GM12875 (cell line): ENCODE data around the gene SH3GL2.

Experiments used
- H3K4me3 ChIP-seq: one replicate; pipeline ENCODE4 v1.5.1; 2011; ENCODE audit warnings: low read depth, low read length, control low read depth
- TF ChIP-seq, protein P1 (sequence below): IDR thresholded peaks from 2 replicates; pipeline ENCODE4 v1.5.1; 2011; ENCODE audit warnings: low read depth, mild to moderate bottlenecking, control low read depth, inconsistent platforms, low read length, moderate library complexity, borderline replicate concordance; ENCODE audit not compliant: insufficient read depth

SH3GL2 gene

DNA sequence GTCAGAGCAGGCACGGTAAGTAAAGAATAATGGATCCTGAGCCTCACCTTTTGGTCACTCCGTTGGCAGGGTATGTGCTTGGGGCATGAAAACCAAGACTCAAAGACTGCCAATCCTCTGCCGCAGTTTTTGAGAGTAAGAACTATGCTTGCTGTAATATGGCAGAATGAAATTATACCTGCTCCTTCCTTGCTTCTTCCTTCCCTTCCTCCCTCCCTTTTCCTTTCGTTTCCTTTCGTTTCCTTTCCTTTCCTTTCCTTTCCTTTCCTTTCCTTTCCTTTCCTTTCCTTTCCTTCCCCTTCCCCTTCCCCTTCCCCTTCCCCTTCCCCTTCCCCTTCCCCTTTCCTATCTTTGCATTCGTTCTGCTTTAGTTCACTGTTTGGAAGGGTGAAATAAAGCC, 43.9 kb downstream of the SH3GL2 start:
- TF ChIP-seq, protein P1, sequence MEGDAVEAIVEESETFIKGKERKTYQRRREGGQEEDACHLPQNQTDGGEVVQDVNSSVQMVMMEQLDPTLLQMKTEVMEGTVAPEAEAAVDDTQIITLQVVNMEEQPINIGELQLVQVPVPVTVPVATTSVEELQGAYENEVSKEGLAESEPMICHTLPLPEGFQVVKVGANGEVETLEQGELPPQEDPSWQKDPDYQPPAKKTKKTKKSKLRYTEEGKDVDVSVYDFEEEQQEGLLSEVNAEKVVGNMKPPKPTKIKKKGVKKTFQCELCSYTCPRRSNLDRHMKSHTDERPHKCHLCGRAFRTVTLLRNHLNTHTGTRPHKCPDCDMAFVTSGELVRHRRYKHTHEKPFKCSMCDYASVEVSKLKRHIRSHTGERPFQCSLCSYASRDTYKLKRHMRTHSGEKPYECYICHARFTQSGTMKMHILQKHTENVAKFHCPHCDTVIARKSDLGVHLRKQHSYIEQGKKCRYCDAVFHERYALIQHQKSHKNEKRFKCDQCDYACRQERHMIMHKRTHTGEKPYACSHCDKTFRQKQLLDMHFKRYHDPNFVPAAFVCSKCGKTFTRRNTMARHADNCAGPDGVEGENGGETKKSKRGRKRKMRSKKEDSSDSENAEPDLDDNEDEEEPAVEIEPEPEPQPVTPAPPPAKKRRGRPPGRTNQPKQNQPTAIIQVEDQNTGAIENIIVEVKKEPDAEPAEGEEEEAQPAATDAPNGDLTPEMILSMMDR, result no peak
- H3K4me3 ChIP-seq, result no peak overlapping the region

DNA sequence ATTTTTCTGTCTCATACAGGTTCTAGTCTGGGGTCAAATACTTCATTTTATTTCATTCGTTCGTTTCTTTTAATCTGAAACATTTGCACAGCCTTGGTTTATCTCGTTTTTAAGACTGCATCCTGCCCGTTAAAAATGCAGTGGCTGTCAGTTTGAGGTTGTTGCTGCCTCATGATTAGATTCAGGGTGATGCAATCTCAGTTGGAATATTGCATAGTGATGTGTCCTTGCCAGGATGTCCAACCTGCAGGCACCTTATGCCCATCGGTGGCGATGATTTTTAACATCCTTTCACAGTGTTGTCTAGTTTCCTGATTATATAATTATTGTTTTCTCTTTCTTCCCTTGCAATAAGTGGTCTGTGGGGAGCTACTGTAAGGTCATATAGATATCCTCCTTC, 45.1 kb downstream of the SH3GL2 start:
- H3K4me3 ChIP-seq, result no peak overlapping the region
- TF ChIP-seq, protein P1, result no peak

DNA sequence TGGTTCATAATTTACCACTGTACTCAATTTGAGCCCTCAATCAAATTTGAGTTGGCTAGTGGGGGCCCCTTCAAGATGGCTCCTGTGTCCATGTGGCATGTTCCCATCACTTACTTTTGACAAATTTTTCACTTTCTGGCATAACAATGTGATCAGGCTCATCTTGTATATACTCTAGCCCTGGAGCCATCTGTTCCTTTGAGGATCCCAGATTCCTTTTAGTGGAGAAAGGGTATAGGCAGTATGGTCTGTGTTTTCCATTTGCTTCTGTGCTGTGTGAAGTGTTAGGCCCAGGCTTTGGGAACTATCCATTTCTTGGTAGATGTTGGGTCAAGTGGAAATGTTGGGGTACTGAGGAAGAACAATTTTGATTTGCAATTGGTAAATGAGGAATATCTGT, 45.7 kb downstream of the SH3GL2 start:
- no peak overlapping the region for H3K4me3 ChIP-seq

DNA sequence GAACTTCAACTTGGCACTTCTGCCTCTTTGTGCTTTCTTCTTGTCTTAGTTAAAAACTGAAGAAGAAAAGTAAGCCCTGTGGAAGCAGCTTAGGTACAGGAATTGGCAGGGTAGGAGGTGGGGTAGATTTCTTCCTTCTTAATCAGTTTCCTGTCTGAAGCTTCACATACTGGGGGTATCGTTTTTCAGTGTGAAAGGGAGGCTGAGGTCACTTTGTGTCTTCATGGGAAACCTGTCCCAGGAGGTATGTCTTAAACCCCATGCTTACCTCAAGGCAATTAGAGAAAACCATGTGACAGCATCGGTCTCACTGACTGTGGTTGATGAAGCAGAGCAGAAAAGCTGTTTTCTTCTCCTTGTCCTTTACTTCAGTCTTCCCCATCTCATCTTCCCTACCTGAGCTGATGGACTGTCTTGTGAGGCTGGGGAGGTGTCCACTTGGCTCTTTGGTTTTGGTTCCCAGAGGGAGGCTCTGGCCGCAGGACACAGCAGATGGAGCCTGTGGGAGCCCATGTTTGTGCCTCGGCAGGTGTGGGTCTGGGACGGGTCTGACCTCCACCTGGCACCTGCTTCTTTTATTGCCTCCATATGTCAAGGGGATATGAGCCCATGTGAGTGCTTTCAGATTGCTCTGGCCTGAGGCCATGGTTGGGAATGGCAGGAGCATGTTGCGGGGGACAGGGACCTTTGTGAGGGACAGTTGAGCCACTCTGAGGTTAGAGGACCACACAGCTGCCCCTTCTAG, 47.0 kb downstream of the SH3GL2 start:
- H3K4me3 ChIP-seq, result no peak overlapping the region
- TF ChIP-seq, protein P1, result no peak

More for the DNA sequence above, 45.7 kb downstream of the SH3GL2 start:
- TF ChIP-seq, protein P1, result no peak

DNA sequence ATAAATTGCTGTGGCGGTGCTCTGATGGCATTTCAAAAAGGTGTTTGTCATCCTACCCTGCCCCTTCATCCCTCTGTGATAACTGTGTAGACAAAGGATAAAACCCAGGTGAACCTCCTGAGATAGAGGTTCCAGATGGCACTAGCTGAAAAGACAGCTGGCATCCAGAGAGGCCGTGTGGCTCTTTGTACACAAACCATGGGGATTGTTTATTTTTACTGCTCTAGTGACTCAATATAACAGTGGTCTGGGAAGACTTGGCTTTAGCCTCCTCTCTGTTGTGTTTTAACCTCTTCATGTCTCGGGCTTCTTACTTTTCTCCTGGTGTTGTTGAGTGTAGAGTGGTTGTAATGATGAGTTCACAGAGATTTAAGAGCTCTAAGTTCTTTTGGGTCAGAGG, 48.8 kb downstream of the SH3GL2 start:
- TF ChIP-seq, protein P1, result no peak
- H3K4me3 ChIP-seq, result no peak overlapping the region

DNA sequence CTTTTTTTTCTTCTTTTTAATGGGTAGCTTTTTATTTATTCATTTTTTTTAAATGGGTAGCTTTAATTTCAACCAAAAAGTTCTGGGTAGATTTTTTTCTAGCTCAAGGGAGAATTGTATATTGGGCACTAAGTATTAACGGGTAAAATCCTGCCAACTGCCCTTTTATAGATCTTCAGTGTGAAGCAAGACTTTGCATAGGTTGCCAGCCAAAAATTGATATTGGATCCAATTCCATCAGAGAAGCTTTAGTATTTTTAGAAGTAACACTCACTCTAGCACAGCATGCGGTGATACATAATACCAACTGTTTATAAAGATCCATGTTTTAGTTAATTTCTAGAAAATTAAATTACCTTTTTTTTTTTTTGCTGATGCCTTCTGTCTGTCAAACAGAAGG, 49.8 kb downstream of the SH3GL2 start:
- no peak overlapping the region for H3K4me3 ChIP-seq
- TF ChIP-seq, protein P1, result no peak

DNA sequence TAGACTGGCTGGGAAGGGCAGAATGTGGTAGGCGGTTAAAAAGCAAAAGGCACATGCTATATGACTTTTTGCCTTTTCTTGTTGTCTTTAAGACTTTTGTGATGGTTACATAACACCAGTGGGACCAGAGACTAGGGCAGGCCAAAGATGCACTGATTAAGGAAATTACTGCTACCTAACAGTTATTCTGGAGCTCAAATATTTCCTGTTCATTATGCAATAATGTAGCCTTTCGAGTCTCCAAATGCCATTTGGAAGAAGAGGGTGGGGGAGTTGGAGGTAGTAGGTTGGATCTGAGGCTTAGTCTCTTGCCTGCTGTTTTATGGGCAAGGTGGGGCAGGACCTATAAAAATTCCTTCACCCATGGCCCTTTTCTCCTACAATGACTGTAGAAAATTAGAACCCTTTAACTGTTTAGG, 51.7 kb downstream of the SH3GL2 start:
- H3K4me3 ChIP-seq, result no peak overlapping the region
- TF ChIP-seq, protein P1, result no peak
